Mesenchymal stem cell (in vitro differentiated cells and primary cell): Measurements from ENCODE around the gene DEFB128.
"Not testable (repeated sequence)": the region's sequence is repeated elsewhere in the genome, so short reads cannot be mapped to it uniquely, and the experiment has no call there.

ENCODE experiments used
- DNase-seq: peaks from one replicate; pipeline ENCODE4 v3.0.0-alpha.2; 2013
- H2AFZ ChIP-seq: one replicate; pipeline ENCODE4 v1.6.1; 2013; ENCODE audit warnings: low read depth, mild to moderate bottlenecking, control low read depth, inconsistent platforms, low read length, moderate library complexity
- H2AK5ac ChIP-seq: 2 replicates; pipeline ENCODE4 v1.6.1; 2013; ENCODE audit warnings: low read length, moderate library complexity, mild to moderate bottlenecking, inconsistent platforms; ENCODE audit not compliant: severe bottlenecking
- H2BK120ac ChIP-seq: one replicate; pipeline ENCODE4 v1.6.1; 2013; ENCODE audit warnings: low read depth, mild to moderate bottlenecking, inconsistent platforms, low read length, moderate library complexity
- H2BK12ac ChIP-seq, 2 experiments: one replicate each; pipeline ENCODE4 v1.6.1; 2013; ENCODE audit warnings: inconsistent platforms in 2 of 2, low read length in 2 of 2, mild to moderate bottlenecking in 2 of 2, moderate library complexity in 2 of 2, control low read depth in 1 of 2
- H2BK15ac ChIP-seq: one replicate; pipeline ENCODE4 v1.6.1; 2013; ENCODE audit warnings: mild to moderate bottlenecking, low read depth, inconsistent platforms; ENCODE audit not compliant: poor library complexity, severe bottlenecking
- H2BK5ac ChIP-seq: 2 replicates; pipeline ENCODE4 v1.6.1; 2013; ENCODE audit warnings: low read depth, mild to moderate bottlenecking, low read length, control low read depth, inconsistent platforms; ENCODE audit not compliant: poor library complexity, severe bottlenecking
- H3K14ac ChIP-seq, 2 experiments: one replicate each; pipeline ENCODE4 v1.6.1; 2013; ENCODE audit warnings: inconsistent platforms in 2 of 2, low read length in 2 of 2, control low read depth in 1 of 2, mild to moderate bottlenecking in 1 of 2, moderate library complexity in 1 of 2
- H3K18ac ChIP-seq, 2 experiments: one replicate each; pipeline ENCODE4 v1.6.1; 2013; ENCODE audit warnings: inconsistent platforms in 2 of 2, low read length in 2 of 2, control low read depth in 1 of 2, low read depth in 1 of 2, mild to moderate bottlenecking in 1 of 2
- H3K23ac ChIP-seq, 2 experiments: one replicate each; pipeline ENCODE4 v1.6.1; 2013; ENCODE audit warnings: inconsistent platforms in 2 of 2, low read length in 2 of 2, mild to moderate bottlenecking in 2 of 2, moderate library complexity in 2 of 2, control low read depth in 1 of 2
- H3K27ac ChIP-seq: 2 replicates; pipeline ENCODE4 v1.5.1; 2013; ENCODE audit warnings: mild to moderate bottlenecking, moderate library complexity, low read length, control low read depth, inconsistent platforms; ENCODE audit not compliant: poor library complexity, severe bottlenecking
- H3K27me3 ChIP-seq, 2 experiments: 2 replicates each; pipeline versions ENCODE4 v1.6.1 to v1.7.0; 2013; ENCODE audit warnings: low read length in 2 of 2, mild to moderate bottlenecking in 2 of 2, moderate library complexity in 2 of 2, control low read depth in 1 of 2, inconsistent platforms in 1 of 2; ENCODE audit not compliant: control insufficient read depth in 1 of 2, insufficient read depth in 1 of 2
- H3K36me3 ChIP-seq, 2 experiments: 2 replicates each; pipeline versions ENCODE4 v1.6.1 to v1.7.0; 2013; ENCODE audit warnings: low read length in 2 of 2, control low read depth in 1 of 2, inconsistent platforms in 1 of 2, low read depth in 1 of 2, mild to moderate bottlenecking in 1 of 2; ENCODE audit not compliant: insufficient read depth in 2 of 2, control insufficient read depth in 1 of 2
- H3K4ac ChIP-seq, 2 experiments: one replicate each; pipeline ENCODE4 v1.6.1; 2013; ENCODE audit warnings: inconsistent platforms in 2 of 2, low read length in 2 of 2, mild to moderate bottlenecking in 2 of 2, moderate library complexity in 2 of 2, control low read depth in 1 of 2, low read depth in 1 of 2
- H3K4me1 ChIP-seq: 2 replicates; pipeline ENCODE4 v1.6.1; 2013; ENCODE audit warnings: low read depth, low read length, control low read depth; ENCODE audit not compliant: control insufficient read depth, insufficient read depth
- H3K4me2 ChIP-seq: 2 replicates; pipeline ENCODE4 v1.6.1; 2013; ENCODE audit warnings: low read length, mild to moderate bottlenecking, inconsistent platforms; ENCODE audit not compliant: poor library complexity, severe bottlenecking
- H3K4me3 ChIP-seq, 2 experiments: 2 replicates each; pipeline versions ENCODE4 v1.5.1 to v1.7.0; 2013; ENCODE audit warnings: low read length in 2 of 2, mild to moderate bottlenecking in 2 of 2, control low read depth in 1 of 2, low read depth in 1 of 2; ENCODE audit not compliant: insufficient read depth in 1 of 2
- H3K79me1 ChIP-seq: replicated peaks from 2 replicates; pipeline ENCODE4 v1.6.1; 2013; ENCODE audit warnings: mild to moderate bottlenecking, control low read depth, low read length, inconsistent platforms; ENCODE audit not compliant: poor library complexity, severe bottlenecking
- H3K9ac ChIP-seq: 2 replicates; pipeline ENCODE4 v1.7.0; 2013; ENCODE audit warnings: mild to moderate bottlenecking, low read length, moderate library complexity
- H3K9me3 ChIP-seq: 2 replicates; pipeline ENCODE4 v1.7.0; 2013; ENCODE audit warnings: mild to moderate bottlenecking, low read length; ENCODE audit not compliant: control insufficient read depth
- H4K8ac ChIP-seq: one replicate; pipeline ENCODE4 v1.6.1; 2013; ENCODE audit warnings: inconsistent platforms, mild to moderate bottlenecking, low read length, moderate library complexity
- H4K91ac ChIP-seq: one replicate; pipeline ENCODE4 v1.6.1; 2013; ENCODE audit warnings: mild to moderate bottlenecking, low read length, inconsistent platforms
- WGBS: methylation state at CpG from one replicate; pipeline ENCODE4 v1.1.7; 2013; ENCODE audit warnings: mixed read lengths; 5-methylcytosine and 5-hydroxymethylcytosine counted together

The DEFB128 gene

GRCh38 chr20:210809-211502 is 21.4 kb upstream of the DEFB128 start:
- Histone ChIP-seq H3K18ac (no peak overlapping the region), H2BK15ac (no peak overlapping the region), H2AK5ac (no peak overlapping the region), H4K91ac (no peak overlapping the region), H3K4ac (no peak overlapping the region), H3K79me1 (no peaks in the 10 kb centered on the region), H2AFZ (no peak overlapping the region), H4K8ac (no peak overlapping the region), H2BK5ac (no peak overlapping the region), H3K23ac (no peak overlapping the region), H3K9ac (no peak overlapping the region), H3K4me3 (no peak overlapping the region), H2BK120ac (no peak overlapping the region), H3K4me1 (no peaks in the 10 kb centered on the region), H3K14ac (no peak overlapping the region), H2BK12ac (no peak overlapping the region), H3K27ac (no peak overlapping the region), H3K4me2 (no peak overlapping the region), H3K9me3 (no peaks in the 10 kb centered on the region), H3K27me3 (peaks cover 16 to 19% of the 10 kb centered on the region in 2 experiments), H3K36me3 (no peaks in the 10 kb centered on the region)
- DNase-seq, result no peak
- 45% methylated on average over 6 of the region's 7 CpGs for WGBS

- H2BK15ac ChIP-seq, result no peak overlapping the region
- no peak overlapping the region for H3K4me3 ChIP-seq
- H2BK5ac ChIP-seq, result no peak overlapping the region
- DNase-seq, result peak; percentile 83
- no peaks in the 10 kb centered on the region for H3K36me3 ChIP-seq
- H3K4me2 ChIP-seq, result no peak overlapping the region
- H3K79me1 ChIP-seq, result no peaks in the 10 kb centered on the region
- H3K23ac ChIP-seq, result no peak overlapping the region
- H3K9ac ChIP-seq, result no peak overlapping the region
- H3K4me1 ChIP-seq, result no peaks in the 10 kb centered on the region
- no peak overlapping the region for H2AK5ac ChIP-seq
- H2AFZ ChIP-seq, result no peak overlapping the region
- H3K27me3 ChIP-seq, result peaks cover 21 to 28% of the 10 kb centered on the region in 2 experiments
- H3K14ac ChIP-seq, result no peak overlapping the region
- no peaks in the 10 kb centered on the region for H3K9me3 ChIP-seq
- no peak overlapping the region for H3K27ac ChIP-seq
- no peak overlapping the region for H2BK12ac ChIP-seq
- H4K91ac ChIP-seq, result no peak overlapping the region
- H3K18ac ChIP-seq, result no peak overlapping the region
- H3K4ac ChIP-seq, result no peak overlapping the region
- H2BK120ac ChIP-seq, result no peak overlapping the region
- WGBS, result 23% methylated on average over 5 of the region's 5 CpGs
- H4K8ac ChIP-seq, result no peak overlapping the region
Observed at GRCh38 chr20:208942-209566, 19.5 kb upstream of the DEFB128 start.

- H3K14ac ChIP-seq, H3K4me3 ChIP-seq, H3K18ac ChIP-seq, H2BK12ac ChIP-seq, H3K36me3 ChIP-seq, H4K8ac ChIP-seq, H3K4me2 ChIP-seq, H2BK15ac ChIP-seq, H2AFZ ChIP-seq, H2AK5ac ChIP-seq, H3K9me3 ChIP-seq, H3K79me1 ChIP-seq, H3K4me1 ChIP-seq, DNase-seq, H3K23ac ChIP-seq, H3K27ac ChIP-seq, H3K9ac ChIP-seq, H3K4ac ChIP-seq, H2BK120ac ChIP-seq, H4K91ac ChIP-seq, H2BK5ac ChIP-seq: not testable (repeated sequence)
- H3K27me3 ChIP-seq, result peaks cover 15 to 16% of the 10 kb centered on the region in 2 experiments
- 89% methylated on average over 1 of the region's 4 CpGs for WGBS
Observed at GRCh38 chr20:203630-204029, 14.1 kb upstream of the DEFB128 start.

- Histone ChIP-seq H3K14ac (no peak overlapping the region), H2BK5ac (no peak overlapping the region), H2BK15ac (no peak overlapping the region), H3K27ac (no peak overlapping the region), H4K8ac (no peak overlapping the region), H3K36me3 (no peaks in the 10 kb centered on the region), H3K9ac (no peak overlapping the region), H3K4me2 (no peak overlapping the region), H3K18ac (no peak overlapping the region), H3K27me3 (peaks cover 4 to 15% of the 10 kb centered on the region in 2 experiments), H3K4ac (no peak overlapping the region), H3K79me1 (no peaks in the 10 kb centered on the region), H4K91ac (no peak overlapping the region), H3K4me3 (no peak overlapping the region), H3K4me1 (no peaks in the 10 kb centered on the region), H2AK5ac (no peak overlapping the region), H3K23ac (no peak overlapping the region), H2AFZ (no peak overlapping the region), H2BK120ac (no peak overlapping the region), H2BK12ac (no peak overlapping the region), H3K9me3 (no peaks in the 10 kb centered on the region)
- WGBS, result 42% methylated on average over 4 of the region's 4 CpGs
- DNase-seq, result no peak
Observed at GRCh38 chr20:199996-200395, 10.5 kb upstream of the DEFB128 start.
